Stimulated activated memory B cell treated with anti-CD40 and anti-IgM and Interleukin-4, amounts not matched to agents 10 μg/mL and 1 μg/mL and 100 μg/mL, for 72 hours (primary cell): ENCODE results near the gene DYRK1B.

Source experiments
- ATAC-seq: fragments of 150-1000 bp; cut with Tn5 transposase; 2 replicates; pipeline ENCODE4 v1.10.0; 2021
- H3K27ac Mint-ChIP-seq: one replicate; pipeline ENCODE4 v1.8.0; 2022; ENCODE audit warnings: mild to moderate bottlenecking, mixed read lengths
- H3K27me3 Mint-ChIP-seq: one replicate; pipeline ENCODE4 v1.8.0; 2022; ENCODE audit warnings: mixed read lengths
- H3K36me3 Mint-ChIP-seq: one replicate; pipeline ENCODE4 v1.8.0; 2022; ENCODE audit warnings: mixed read lengths
- H3K4me1 Mint-ChIP-seq: one replicate; pipeline ENCODE4 v1.8.0; 2022; ENCODE audit warnings: mixed read lengths
- H3K4me3 Mint-ChIP-seq: one replicate; pipeline ENCODE4 v1.8.0; 2022; ENCODE audit warnings: mild to moderate bottlenecking, moderate library complexity, mixed read lengths
- H3K9me3 Mint-ChIP-seq: one replicate; pipeline ENCODE4 v1.8.0; 2022; ENCODE audit warnings: mixed read lengths

DYRK1B gene

DNA sequence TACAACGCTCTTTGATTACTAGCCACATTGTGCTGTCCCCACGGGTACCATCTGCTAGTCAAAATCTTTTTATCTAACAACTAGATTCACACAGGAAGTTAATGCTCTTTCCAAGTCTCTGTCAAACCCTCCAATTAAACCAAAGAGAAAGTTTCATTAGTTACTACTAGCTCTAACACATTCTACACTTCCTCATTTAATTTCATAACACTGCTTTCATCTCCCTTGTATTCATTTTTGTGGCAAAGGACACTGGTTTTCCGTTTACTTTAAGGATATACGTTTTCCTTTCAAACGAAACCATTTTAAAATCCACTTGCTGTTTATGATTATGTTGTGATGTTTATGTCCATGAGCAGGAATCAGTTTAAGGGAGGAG, 5.3 kb downstream of the DYRK1B start:
- Mint-ChIP-seq H3K4me3 (peak overlapping the region; percentile 46), H3K36me3 (peaks cover 48% of the 10 kb centered on the region), H3K4me1 (peaks cover 37% of the 10 kb centered on the region), H3K27me3 (no peaks in the 10 kb centered on the region), H3K9me3 (no peaks in the 10 kb centered on the region), H3K27ac (peak overlapping the region; percentile 73)
- no peak for ATAC-seq

DNA sequence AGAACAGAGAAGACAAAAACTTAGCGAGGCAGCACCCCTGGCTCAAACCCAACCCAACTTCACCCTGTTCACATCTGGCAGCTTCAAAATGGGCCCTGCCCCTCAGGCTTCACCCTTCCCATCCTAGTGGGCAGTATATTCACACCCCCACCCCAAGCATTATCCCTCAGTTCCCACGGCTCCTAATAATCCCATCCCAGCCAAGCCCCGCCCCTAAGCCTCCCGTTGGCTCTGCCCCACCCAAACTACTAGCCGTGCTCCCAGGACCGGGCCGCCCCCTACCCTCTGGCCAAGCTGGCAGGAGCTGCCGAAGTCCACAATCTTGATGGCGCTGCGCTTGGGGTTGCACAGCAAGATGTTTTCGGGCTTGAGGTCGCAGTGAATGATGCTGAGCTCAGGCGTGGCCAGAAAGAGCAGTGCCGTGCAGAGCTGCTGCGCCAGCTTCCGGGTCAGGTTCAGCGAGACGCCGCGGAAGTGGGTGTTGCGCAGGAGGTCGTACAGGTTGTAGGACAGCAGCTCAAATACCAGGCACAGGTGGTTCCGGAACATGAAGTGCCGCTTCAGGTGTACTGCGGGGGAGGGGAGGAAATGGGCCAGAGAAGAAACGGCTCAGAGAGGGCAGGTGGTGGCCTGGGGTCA, 5.8 kb downstream of the DYRK1B start:
- Mint-ChIP-seq H3K4me1 (peaks cover 37% of the 10 kb centered on the region), H3K27ac (peak overlapping the region; percentile 73), H3K36me3 (peaks cover 48% of the 10 kb centered on the region), H3K27me3 (no peaks in the 10 kb centered on the region), H3K4me3 (peak overlapping the region; percentile 46), H3K9me3 (no peaks in the 10 kb centered on the region)
- ATAC-seq: no peak

DNA sequence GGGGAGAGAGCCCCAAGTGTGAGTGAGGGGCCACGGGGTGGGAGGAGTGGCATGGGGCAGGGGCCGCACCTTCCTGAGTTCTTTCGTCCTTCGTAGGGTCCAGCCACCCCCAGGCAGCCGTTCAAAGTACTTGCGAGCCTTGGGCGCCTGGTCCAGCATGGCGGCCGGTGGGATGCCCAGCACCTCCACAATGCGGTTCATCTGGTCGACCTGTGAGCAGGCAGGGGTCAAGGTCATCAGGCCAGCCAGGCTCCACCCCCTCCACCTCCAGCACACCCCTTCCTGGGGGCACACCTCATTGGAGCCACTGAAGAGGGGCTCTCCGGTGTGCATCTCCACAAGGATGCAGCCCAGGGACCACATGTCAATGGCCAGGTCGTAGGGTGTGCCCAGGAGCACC, 6.7 kb downstream of the DYRK1B start:
- H3K27me3 Mint-ChIP-seq: no peaks in the 10 kb centered on the region
- no peaks in the 10 kb centered on the region for H3K9me3 Mint-ChIP-seq
- no peak overlapping the region for H3K4me3 Mint-ChIP-seq
- peaks cover 48% of the 10 kb centered on the region for H3K36me3 Mint-ChIP-seq
- peaks cover 28% of the 10 kb centered on the region for H3K4me1 Mint-ChIP-seq
- no peak overlapping the region for H3K27ac Mint-ChIP-seq
- ATAC-seq: no peak

DNA sequence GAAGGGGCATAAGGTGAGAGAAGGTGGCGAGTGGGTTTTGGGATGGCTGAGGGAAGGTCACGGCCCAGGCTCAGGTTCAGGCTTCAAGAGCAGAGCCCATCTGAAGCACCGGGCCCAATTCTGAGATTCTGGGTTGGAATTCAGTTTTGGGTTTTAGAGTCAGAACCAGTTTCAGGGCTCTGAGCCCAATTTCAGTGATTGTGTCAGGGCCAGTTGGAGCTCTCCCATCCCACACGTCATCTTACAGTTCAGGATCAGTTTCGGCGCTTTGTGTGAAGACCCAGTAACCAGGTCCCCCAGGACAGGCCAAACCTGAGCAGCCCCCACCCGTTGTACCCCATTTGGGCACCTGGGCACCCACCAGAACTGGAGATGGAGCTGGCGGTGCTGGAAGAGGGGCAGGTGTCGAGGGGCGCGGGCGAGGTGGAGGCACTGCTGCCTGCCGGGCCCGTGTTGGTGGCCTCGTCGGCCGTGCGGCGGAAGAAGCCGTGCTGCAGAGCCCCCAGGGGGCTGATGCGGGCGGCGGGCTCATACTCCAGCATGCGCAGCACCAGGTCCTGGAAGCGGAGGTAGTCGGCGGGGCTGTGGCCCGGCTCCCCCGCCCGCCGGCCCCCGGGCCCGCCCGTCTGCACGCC, 7.5 kb downstream of the DYRK1B start:
- H3K9me3 Mint-ChIP-seq: no peaks in the 10 kb centered on the region
- peaks cover 48% of the 10 kb centered on the region for H3K36me3 Mint-ChIP-seq
- H3K27ac Mint-ChIP-seq: no peak overlapping the region
- H3K27me3 Mint-ChIP-seq: no peaks in the 10 kb centered on the region
- no peak for ATAC-seq
- H3K4me1 Mint-ChIP-seq: peaks cover 20% of the 10 kb centered on the region
- no peak overlapping the region for H3K4me3 Mint-ChIP-seq

DNA sequence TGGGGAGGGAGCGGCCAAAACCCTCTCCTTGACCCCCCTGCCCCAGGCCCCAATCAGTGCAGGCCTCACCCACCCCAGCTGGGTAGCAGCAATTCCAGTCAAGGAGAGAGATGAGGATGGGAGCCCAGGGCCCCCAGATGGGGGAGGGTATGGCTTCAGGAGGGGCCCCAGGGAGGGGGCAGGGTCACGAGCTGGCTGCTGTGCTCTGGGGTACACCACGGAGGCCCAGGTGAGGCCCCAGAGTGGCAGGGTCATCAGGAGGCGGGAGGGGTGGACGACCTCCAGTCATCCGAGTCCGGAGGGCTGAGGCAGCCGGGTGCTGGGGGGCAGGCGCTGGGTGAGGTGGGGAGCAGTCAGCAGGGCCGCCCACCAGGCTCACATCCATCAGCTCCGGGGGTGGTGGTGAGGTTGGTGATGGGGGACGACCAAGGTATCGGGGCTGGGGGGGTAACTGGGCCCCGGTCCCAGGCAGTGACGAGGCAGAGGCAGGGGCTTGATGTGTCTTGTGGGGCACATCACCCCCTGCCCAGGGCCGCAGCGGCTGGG, 8.4 kb downstream of the DYRK1B start:
- Mint-ChIP-seq H3K4me1 (peaks cover 13% of the 10 kb centered on the region), H3K27me3 (no peaks in the 10 kb centered on the region), H3K36me3 (peaks cover 40% of the 10 kb centered on the region), H3K27ac (no peak overlapping the region), H3K9me3 (no peaks in the 10 kb centered on the region), H3K4me3 (no peak overlapping the region)
- ATAC-seq: no peak

DNA sequence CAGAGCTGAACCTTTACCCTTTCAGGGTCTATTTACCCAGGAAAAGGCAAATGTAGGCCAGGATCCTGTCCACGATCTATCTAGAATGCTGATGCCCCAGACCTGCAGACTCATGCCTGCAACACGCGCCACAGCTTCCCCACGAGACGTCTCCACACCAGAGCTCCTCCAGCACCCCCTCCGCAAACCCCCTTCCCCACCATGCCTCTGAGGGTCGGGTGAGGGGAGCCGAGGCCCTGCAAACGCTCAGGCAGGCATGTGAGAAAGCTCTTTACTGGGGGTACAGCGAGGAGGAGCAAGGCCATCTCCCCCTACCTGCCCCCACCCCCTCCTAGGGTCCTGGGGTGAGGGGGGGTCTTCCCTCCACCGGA, 8.9 kb downstream of the DYRK1B start:
- Mint-ChIP-seq H3K36me3 (peaks cover 40% of the 10 kb centered on the region), H3K9me3 (no peaks in the 10 kb centered on the region), H3K27ac (no peak overlapping the region), H3K4me1 (peaks cover 17% of the 10 kb centered on the region), H3K4me3 (no peak overlapping the region), H3K27me3 (no peaks in the 10 kb centered on the region)
- no peak for ATAC-seq

DNA sequence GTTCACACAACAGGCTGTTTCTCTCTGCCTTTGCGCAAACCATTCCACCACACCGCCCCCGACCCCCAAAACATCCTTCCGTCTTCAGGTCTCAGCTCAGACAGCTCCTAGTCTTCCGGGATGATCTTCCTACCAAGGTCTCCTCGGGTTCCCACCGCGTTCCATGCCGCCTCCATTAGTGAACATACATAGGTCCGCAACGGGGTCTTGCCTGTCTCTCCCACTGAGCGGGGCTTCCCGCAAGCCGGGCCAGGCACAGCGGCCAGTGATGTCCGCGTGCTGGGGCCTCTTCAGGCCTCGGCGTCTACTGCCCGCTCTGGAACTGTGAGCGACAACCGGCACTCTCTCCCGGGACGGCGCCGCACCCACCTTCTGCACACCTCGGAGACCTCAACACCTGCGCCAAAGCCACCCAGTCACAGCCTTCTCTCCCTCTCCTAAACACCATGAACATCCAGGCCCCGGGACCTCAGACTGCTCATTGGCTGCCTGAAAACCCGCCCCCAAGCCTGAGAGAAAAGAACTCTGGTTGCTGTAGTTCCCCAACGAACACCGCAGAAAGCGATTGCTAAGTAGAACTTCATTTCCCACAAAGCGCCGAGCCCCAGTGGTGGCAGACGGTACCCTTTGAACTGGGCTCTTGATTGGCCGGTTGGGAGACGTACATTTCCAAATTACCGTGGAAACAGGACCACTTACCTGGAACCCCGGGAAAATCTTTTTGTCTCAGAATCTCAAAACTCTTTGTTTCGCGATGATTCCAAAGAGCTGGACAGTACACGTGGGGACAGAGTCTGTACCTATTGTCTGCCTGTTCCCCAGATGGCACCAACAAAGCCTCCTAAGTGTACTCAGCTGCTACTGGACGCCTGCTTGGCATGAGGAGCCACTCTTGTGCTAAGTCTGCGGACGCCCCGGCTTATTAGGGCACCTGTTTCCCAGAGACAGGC, 9.5 kb downstream of the DYRK1B start:
- Mint-ChIP-seq H3K9me3 (no peaks in the 10 kb centered on the region), H3K27ac (no peak overlapping the region), H3K36me3 (peaks cover 41% of the 10 kb centered on the region), H3K27me3 (no peaks in the 10 kb centered on the region), H3K4me1 (peaks cover 22% of the 10 kb centered on the region), H3K4me3 (no peak overlapping the region)
- peak; percentile 98 for ATAC-seq

DNA sequence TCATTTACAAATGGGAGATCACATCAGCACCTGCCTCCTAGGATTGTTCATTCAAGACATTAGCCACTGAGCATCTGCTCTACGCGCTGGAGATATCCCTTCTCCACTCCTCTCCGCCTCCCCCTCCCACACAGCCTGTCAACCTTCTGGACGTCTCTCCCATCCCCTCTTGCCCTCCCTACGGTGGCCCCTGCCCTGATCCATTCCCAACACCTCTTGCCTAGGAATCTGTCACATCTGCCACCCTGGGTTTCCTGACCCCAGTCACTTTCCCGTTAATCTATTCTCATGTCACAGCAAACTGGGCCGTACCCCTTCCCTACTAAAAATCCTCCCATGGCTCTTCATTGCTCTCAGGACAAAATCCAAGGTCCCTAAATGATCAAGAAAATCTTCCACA, 10.3 kb downstream of the DYRK1B start:
- no peak overlapping the region for H3K4me3 Mint-ChIP-seq
- no peaks in the 10 kb centered on the region for H3K27me3 Mint-ChIP-seq
- H3K4me1 Mint-ChIP-seq: peaks cover 23% of the 10 kb centered on the region
- H3K36me3 Mint-ChIP-seq: peaks cover 35% of the 10 kb centered on the region
- H3K9me3 Mint-ChIP-seq: no peaks in the 10 kb centered on the region
- no peak for ATAC-seq
- no peak overlapping the region for H3K27ac Mint-ChIP-seq

DNA sequence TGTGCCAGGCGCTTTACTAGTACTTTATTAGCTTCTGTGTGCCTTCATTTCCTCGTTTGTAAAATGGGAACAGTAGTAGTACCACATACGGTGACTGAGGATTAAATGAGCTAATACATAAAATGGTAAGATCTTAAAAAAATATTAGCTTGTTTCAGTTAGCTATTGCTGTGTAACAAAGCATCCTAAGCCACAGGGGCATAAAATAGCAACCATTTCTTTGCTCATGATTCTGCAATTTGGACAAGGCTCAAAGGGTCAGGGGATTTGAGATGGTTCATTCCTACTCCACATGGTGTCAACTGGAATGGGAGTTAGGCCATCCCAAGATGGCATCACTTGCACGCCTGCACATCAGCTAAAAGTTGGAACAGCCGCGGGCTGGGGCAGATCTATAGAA, 13.3 kb downstream of the DYRK1B start:
- ATAC-seq: no peak
- H3K4me3 Mint-ChIP-seq: no peak overlapping the region

GRCh38 chr19:39819786-39820185, 14.2 kb downstream of the DYRK1B start:
- Mint-ChIP-seq H3K27ac (peak overlapping the region; percentile 84), H3K36me3 (peaks cover 25% of the 10 kb centered on the region), H3K27me3 (no peaks in the 10 kb centered on the region), H3K4me3 (no peak overlapping the region), H3K9me3 (no peaks in the 10 kb centered on the region), H3K4me1 (peaks cover 37% of the 10 kb centered on the region)
- ATAC-seq: no peak

More for the DNA sequence above, 13.3 kb downstream of the DYRK1B start:
- Mint-ChIP-seq H3K36me3 (peaks cover 24% of the 10 kb centered on the region), H3K27me3 (no peaks in the 10 kb centered on the region), H3K9me3 (no peaks in the 10 kb centered on the region), H3K4me1 (peaks cover 36% of the 10 kb centered on the region), H3K27ac (no peak overlapping the region)

- Mint-ChIP-seq H3K36me3 (peaks cover 26% of the 10 kb centered on the region), H3K27me3 (no peaks in the 10 kb centered on the region), H3K4me3 (no peak overlapping the region), H3K4me1 (peaks cover 37% of the 10 kb centered on the region), H3K27ac (peak overlapping the region; percentile 84), H3K9me3 (no peaks in the 10 kb centered on the region)
- peak; percentile 98 for ATAC-seq
Observed at GRCh38 chr19:39818626-39819097, 15.3 kb downstream of the DYRK1B start.

- Mint-ChIP-seq H3K9me3 (no peaks in the 10 kb centered on the region), H3K36me3 (peaks cover 31% of the 10 kb centered on the region), H3K4me1 (peaks cover 37% of the 10 kb centered on the region), H3K27me3 (no peaks in the 10 kb centered on the region), H3K4me3 (no peak overlapping the region), H3K27ac (peak overlapping the region; percentile 84)
- peak; percentile 29 for ATAC-seq
Observed at GRCh38 chr19:39817888-39818561, 15.9 kb downstream of the DYRK1B start.

DNA sequence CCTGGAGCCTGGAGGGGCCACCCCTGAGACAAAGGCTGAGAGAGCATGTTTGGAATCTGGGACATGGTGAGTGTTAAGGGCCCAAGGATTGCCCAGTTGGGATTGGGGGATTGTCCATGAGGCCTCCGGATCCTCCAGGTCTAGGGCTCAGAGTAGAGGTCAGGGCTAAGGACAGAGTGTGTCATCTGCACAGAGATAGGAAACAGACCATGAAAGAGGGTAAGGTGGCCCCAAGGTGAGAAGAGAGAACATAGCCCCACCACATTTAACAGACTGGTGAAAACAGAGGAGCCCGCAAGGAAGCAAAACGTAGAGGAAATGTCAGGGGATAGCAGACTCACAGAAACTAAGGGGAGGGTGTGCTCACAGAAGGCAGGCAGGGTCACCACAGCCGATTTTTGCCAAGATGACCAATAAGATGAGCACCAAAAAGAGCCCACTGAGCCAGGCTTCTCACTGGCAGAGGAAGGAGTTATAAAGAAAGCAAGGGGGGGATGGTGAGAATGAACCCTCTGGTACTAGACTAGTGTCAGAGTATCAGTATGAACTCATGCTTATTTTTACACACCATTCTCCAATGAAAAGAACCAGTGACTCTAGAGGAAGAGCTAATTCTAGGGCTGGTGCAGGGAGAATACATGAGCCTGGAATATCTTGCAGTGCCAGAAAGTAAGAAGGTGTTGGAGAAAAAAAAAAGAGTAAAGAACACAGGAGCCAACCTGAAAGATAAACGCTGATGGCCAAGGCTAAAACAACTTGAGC, 17.5 kb downstream of the DYRK1B start:
- ATAC-seq: no peak
- Mint-ChIP-seq H3K4me1 (peaks cover 37% of the 10 kb centered on the region), H3K27me3 (no peaks in the 10 kb centered on the region), H3K9me3 (no peaks in the 10 kb centered on the region), H3K36me3 (peaks cover 31% of the 10 kb centered on the region), H3K4me3 (no peak overlapping the region), H3K27ac (peak overlapping the region; percentile 55)

DNA sequence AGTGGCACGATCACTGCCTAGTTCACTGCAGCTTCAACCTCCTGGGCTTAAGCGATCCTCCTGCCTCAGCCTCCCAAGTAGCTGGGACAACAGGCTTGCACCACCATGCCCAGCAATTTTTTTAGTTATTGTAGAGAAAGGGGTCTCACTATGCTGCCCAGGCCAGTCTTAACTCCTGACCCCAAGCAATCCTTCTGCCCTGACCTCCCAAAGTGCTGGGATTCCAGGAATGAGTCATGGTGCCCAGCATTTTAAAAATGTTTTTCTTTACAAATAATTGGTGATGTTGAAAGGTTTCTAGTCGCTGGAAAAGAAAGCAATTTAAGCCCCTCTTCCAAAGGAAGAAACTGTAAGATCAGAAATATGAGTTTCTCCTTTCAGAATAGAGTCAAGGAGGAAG, 19.4 kb downstream of the DYRK1B start:
- Mint-ChIP-seq H3K4me1 (peaks cover 30% of the 10 kb centered on the region), H3K36me3 (peaks cover 25% of the 10 kb centered on the region), H3K27me3 (no peaks in the 10 kb centered on the region), H3K27ac (no peak overlapping the region), H3K4me3 (no peak overlapping the region), H3K9me3 (no peaks in the 10 kb centered on the region)
- no peak for ATAC-seq
